Pancreas (tissue), 10 donors: ENCODE data around the gene TNIP1. TPM values are rescaled to one million over a fixed set of nuclear protein-coding genes. Genes with fewer than 3 reads are reported as not detected.

Experiments
- ATAC-seq, 4 donors: fragments of 200-7000 bp; cut with Tn5 transposase; one replicate each; pipeline versions ENCODE4 v1.8.0 to v1.9.1; 2020; ENCODE audit warnings: mild to moderate bottlenecking in 4 of 4, moderate library complexity in 4 of 4
- DNase-seq, 6 donors: peaks; one replicate each; pipeline ENCODE4 v3.0.0-alpha.2; 2020
- FAIRE-seq: peaks from 2 replicates; lab custom pipeline; 2012; peaks lifted over from hg19 to GRCh38; lab: Jason Lieb, UNC
- H3K27ac ChIP-seq, 4 donors: fragments of 200-600 bp; sonication (generic); 1 replicate in 3 of 4; 2 replicates in 1 of 4; pipeline versions ENCODE4 v1.5.0 to v1.8.0; 2020
- H3K27me3 ChIP-seq, 4 donors: fragments of 200-600 bp; one replicate each; pipeline ENCODE4 v1.8.0; 2021
- H3K36me3 ChIP-seq, 3 donors: fragments of 200-600 bp; sonication (generic) in 1 of 3; one replicate each; pipeline versions ENCODE4 v1.5.0 to v1.8.0; 2020 to 2021
- H3K4me1 ChIP-seq, 3 donors: fragments of 200-600 bp; one replicate each; pipeline ENCODE4 v1.8.0; 2021
- H3K4me3 ChIP-seq, 4 donors: fragments of 200-600 bp; sonication (generic) in 2 of 4; one replicate each; pipeline versions ENCODE4 v1.5.0 to v1.8.0; 2020 to 2021
- H3K9me3 ChIP-seq, 4 donors: fragments of 200-600 bp; one replicate each; pipeline ENCODE4 v1.8.0; 2021
- WGBS, 2 donors: extraction: QIAGEN DNeasy Blood & Tissue Kit; methylation state at CpG; one replicate each; pipeline ENCODE4 v1.1.7; 2013; 5-methylcytosine and 5-hydroxymethylcytosine counted together
- intact Hi-C, 3 donors: fragments of 100-400 bp; cut with DNase I; formaldehyde crosslinking; loops; one replicate each; pipeline versions ENCODE4 v1.11.1 to v1.14.2; 2022
- polyA plus RNA-seq, 2 donors: library from polyadenylated mRNA; stranded (reverse); fragments of 200-250 nt; gene quantifications; one replicate each; pipeline ENCODE4 v1.2.3, GENCODE V29; 2013
- total RNA-seq, 6 donors: library from RNA; stranded (reverse); fragmentation: NEBNext Ultra II Directional in 4 of 6; extraction: Animal tissue kit (Norgen Biotek cat#: 25700) in 4 of 6; gene quantifications; one replicate each; pipeline versions ENCODE4 v1.2.1 to v1.2.4, GENCODE V29; 2021 to 2023
- TF ChIP-seq, protein P1 (sequence below), 4 donors: fragments of 200-600 bp; sonication (generic) in 3 of 4; IDR thresholded peaks; one replicate each; pipeline versions ENCODE4 v1.5.0 to v1.8.0; 2021; ENCODE audit warnings: antibody characterized with exemption in 4 of 4
- donor health status: healthy with polysubstance abuse.
- donor health status: DM: no; HTN: no; CAD: no; lungs with moderate emphysema.
- donor health status: DM: no; HTN: no; CAD: no.
- donor health status: control.
- donor health status: control.
- donor health status: Bipolar disorder and iron deficiency.
- donor health status: DM: yes; HTN: yes; CAD: no.
- donor health status: DM: no; HTN: no; CAD: no.
- donor health status: DM: no; HTN: no; CAD: no.
- donor health status: DM: yes; HTN: yes; CAD: no.

The TNIP1 gene
- total and polyA plus RNA-seq, 8 donors, result 36.4 to 118 (median 69.3) TPM

DNA sequence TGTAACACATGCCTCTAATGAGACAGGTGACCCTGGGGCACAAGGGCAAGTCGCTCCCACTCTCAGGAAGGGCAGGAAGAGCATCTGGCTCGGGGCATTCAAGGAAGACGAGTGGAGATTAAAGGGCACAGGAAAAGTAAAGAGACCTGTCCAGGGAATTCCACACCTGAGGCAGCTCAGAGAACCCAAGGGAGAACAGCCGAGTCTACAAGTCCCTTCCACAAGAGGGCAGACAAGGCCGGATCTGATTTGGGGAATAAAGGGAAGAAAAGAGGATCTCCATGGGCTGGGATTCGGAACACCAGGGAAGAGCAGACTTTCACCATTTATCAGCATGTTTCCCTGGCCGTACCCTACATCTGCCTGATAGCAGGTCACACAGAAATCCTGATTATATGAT lies 32.3 kb downstream of the TNIP1 start:
- Histone ChIP-seq H3K36me3 (peaks cover 0 to 59% (median 15%) of the 10 kb centered on the region in 3 donors), H3K27me3 (no peaks in the 10 kb centered on the region), H3K9me3 (no peaks in the 10 kb centered on the region), H3K4me1 (no peaks in the 10 kb centered on the region), H3K27ac (no peak overlapping the region), H3K4me3 (no peak overlapping the region)
- 63 to 64% methylated on average over 7 of the region's 7 CpGs for WGBS, 2 donors
- intact Hi-C loops, result no loop called here
- peak in 1 of 6 donors; percentile 10 for DNase-seq
- peak in 2 of 4 donors; percentile 11 to 29 for ATAC-seq
- FAIRE-seq, result no peak
- TF ChIP-seq, protein P1, sequence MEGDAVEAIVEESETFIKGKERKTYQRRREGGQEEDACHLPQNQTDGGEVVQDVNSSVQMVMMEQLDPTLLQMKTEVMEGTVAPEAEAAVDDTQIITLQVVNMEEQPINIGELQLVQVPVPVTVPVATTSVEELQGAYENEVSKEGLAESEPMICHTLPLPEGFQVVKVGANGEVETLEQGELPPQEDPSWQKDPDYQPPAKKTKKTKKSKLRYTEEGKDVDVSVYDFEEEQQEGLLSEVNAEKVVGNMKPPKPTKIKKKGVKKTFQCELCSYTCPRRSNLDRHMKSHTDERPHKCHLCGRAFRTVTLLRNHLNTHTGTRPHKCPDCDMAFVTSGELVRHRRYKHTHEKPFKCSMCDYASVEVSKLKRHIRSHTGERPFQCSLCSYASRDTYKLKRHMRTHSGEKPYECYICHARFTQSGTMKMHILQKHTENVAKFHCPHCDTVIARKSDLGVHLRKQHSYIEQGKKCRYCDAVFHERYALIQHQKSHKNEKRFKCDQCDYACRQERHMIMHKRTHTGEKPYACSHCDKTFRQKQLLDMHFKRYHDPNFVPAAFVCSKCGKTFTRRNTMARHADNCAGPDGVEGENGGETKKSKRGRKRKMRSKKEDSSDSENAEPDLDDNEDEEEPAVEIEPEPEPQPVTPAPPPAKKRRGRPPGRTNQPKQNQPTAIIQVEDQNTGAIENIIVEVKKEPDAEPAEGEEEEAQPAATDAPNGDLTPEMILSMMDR (IDR thresholded peaks at IDR 0.05), result peak in 1 of 4 donors; percentile 12

DNA sequence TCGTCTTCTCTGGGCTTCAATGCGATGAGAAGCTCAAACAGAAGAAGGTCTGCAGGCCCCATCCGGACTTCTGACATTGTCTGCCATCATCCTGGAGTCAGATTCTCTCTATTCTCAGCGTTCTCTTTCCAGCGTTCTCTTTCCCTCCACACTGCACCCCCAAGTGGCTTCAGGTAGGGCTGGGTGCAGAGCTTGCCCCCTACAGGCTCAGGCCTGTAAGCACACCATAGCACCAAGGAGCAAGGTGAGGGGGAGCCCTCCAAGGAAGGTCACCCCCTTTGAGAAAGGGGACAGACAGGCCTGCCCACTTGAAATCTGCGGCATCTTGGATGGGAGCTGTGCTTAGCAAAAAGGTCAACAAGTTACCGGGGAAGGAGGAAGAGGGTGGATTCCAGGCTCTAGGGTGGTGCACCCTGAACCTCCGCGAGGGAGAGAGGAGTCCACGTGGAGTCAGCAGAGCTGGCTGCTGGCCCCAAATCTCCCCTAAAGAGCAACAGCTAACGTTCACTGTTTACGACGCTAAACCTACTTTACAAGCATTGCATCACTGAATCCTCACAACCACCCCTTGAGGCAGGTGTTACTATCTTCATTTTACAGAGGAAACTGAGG lies 32.9 kb downstream of the TNIP1 start:
- DNase-seq (peak in 1 of 6 donors; percentile 25), FAIRE-seq (no peak)

DNA sequence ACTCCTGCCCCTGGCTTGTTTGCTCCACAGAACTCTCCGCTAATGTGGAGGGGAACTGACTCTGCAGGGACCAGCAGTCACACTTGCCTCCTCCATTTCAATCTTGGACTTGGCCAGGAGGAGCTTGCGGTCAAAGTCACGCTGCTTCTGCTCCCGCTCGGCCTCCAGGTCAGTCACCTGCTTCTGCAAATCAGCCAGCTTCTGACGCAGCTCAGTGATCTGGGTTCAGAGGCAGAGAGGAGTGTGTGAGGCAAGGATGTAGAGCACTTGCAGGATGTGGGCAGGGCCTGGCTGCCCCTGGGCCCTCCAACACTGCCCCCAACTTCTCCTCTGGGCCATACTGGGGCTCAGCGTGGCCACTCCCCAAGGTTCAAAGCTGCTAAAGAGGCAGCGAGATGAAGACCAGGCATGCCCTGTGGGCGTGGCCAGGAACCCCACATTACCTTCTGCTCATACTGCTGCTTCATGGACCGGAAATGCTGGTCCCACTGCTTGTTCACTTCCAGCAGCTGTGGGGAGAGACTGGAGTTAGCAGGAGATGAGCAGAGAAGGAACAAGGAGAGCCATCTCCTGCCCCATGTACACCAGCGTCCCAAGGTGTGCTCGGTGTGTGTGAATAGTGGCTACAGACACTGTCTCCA lies 38.3 kb downstream of the TNIP1 start:
- intact Hi-C loops, result no loop called here
- peaks cover 3 to 75% (median 33%) of the 10 kb centered on the region in 3 donors for H3K36me3 ChIP-seq
- FAIRE-seq (no peak), DNase-seq (peak in 1 of 6 donors; percentile 18), ATAC-seq (no peak)
- H3K27me3 ChIP-seq, result no peaks in the 10 kb centered on the region
- H3K4me3 ChIP-seq, result no peak overlapping the region
- 94 to 97% methylated on average over 12 of the region's 12 CpGs for WGBS, 2 donors
- no peaks in the 10 kb centered on the region for H3K9me3 ChIP-seq
- H3K4me1 ChIP-seq, result peaks cover 0 to 2% (median 0%) of the 10 kb centered on the region in 3 donors
- H3K27ac ChIP-seq, result no peak overlapping the region
- TF ChIP-seq, protein P1 (IDR thresholded peaks at IDR 0.05), result no peak

More for the DNA sequence above, 32.9 kb downstream of the TNIP1 start:
- H3K36me3 ChIP-seq, result peaks cover 0 to 57% (median 20%) of the 10 kb centered on the region in 3 donors
- H3K4me3 ChIP-seq, result no peak overlapping the region
- 74 to 77% methylated on average over 13 of the region's 13 CpGs for WGBS, 2 donors
- intact Hi-C loops, result no loop called here
- no peak overlapping the region for H3K27ac ChIP-seq
- TF ChIP-seq, protein P1 (IDR thresholded peaks at IDR 0.05), result peak; percentile 26 to 64 (median 50)
- no peaks in the 10 kb centered on the region for H3K4me1 ChIP-seq
- no peaks in the 10 kb centered on the region for H3K27me3 ChIP-seq
- H3K9me3 ChIP-seq, result no peaks in the 10 kb centered on the region
- peak in 3 of 4 donors; percentile 72 to 81 (median 73) for ATAC-seq

DNA sequence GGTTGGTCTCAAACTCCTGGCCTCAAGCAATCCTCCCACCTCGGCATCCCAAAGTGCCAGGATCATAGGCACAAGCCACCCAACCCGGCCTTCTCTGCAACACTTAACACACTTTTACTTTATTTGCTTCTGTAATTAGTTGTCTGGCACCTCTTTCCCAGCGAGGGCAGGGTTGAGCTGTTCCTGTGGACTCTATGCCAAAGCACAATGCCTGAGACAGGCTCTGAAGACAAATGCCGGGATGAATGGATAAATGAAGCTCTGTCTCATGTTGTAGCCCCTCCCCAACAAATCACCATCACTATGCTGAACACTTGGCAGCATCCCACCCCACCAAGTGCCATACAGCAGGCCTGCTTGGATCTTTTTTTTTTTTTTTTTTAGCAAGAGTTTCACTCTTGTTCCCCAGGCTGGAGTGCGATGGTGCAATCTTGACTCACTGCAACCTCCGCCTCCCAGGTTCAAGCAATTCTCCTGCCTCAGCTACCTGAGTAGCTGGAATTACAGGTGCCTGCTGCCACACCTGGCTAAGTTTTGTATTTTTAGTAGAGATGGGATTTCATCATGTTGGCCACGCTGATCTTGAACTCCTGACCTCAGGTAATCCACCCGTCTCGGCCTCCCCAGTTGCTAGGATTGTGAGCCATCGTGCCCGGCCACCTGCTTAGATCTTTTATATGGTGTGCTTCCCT lies 39.1 kb downstream of the TNIP1 start:
- 94% methylated on average over 11 of the region's 11 CpGs for WGBS, 2 donors
- H3K27ac ChIP-seq, result no peak overlapping the region
- H3K9me3 ChIP-seq, result no peaks in the 10 kb centered on the region
- H3K4me3 ChIP-seq, result no peak overlapping the region
- peaks cover 5 to 83% (median 33%) of the 10 kb centered on the region in 3 donors for H3K36me3 ChIP-seq
- DNase-seq, result peak in 1 of 6 donors; percentile 21
- intact Hi-C loops, result no loop called here
- peaks cover 0 to 2% (median 0%) of the 10 kb centered on the region in 3 donors for H3K4me1 ChIP-seq
- H3K27me3 ChIP-seq, result no peaks in the 10 kb centered on the region
- ATAC-seq, result no peak
- TF ChIP-seq, protein P1 (IDR thresholded peaks at IDR 0.05), result no peak
- no peak for FAIRE-seq
